SK-MEL-5 (cell line): ENCODE data around the gene OR52E4. TPM values are rescaled to one million over a fixed set of nuclear protein-coding genes. Genes with fewer than 3 reads are reported as not detected.

Experiments used
- DNase-seq: peaks from one replicate; pipeline ENCODE4 v3.0.0-alpha.2; 2016; ENCODE audit warnings: low read depth, low spot score
- in situ Hi-C: cut with HindIII; loops from 2 replicates; pipeline ENCODE4 v1.10.0; 2016; ENCODE audit warnings: low sequenced_read_pairs, high pct_unique_total_duplicates, low pct_unique_long_range_greater_than_20kb
- total RNA-seq: library from RNA; depleted of rRNA; stranded (reverse); fragments of >200 nt; shearing (Covaris generic); gene quantifications from 2 replicates; pipeline ENCODE4 v1.2.3, GENCODE V29; 2014; rRNA removed

The OR52E4 gene
- total RNA-seq, 1 experiment from 2014 or later: not detected

DNA sequence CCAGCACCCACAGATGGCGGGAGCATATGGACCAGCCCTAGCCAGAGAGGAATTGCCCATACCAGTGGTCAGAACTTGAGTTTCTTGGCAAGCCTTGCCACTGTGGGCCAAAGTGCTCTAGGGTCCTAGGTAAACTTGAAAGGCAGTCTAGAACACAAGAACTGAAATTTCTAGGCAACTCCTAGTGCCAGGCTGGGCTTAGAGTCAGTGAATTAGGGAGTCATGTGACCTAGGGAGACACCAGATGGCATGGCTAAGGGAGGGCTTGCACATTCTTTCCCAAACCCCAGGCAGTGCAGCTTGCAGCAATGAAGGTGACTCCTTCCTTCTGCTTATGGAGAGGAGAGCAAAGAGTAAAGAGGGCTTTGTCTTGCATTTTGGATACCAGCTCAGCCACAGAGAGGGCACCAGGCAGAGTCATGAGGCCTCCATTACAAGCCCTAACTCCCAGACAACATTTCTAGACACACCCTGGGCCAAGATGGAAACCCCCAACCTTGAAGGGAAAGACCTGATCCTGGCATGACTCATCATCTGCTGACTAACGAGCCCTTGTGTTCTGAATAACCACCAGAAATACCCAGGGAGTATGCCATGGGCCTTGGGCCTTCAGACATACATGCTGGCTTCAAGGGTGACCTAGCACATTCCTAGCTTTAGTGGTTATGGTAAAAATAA, 42.5 kb downstream of the OR52E4 start:
- DNase-seq: peak; percentile 15
- in situ Hi-C loops: no loop called here

GRCh38 chr11:5923427-5923776, 43.0 kb downstream of the OR52E4 start:
- no peak for DNase-seq
- in situ Hi-C loops: no loop called here

- in situ Hi-C loops: no loop called here
- no peak for DNase-seq
These were observed 43.4 kb downstream of the OR52E4 start for GRCh38 chr11:5923794-5924193.

- DNase-seq: no peak
- in situ Hi-C loops: no loop called here
These were observed 47.8 kb downstream of the OR52E4 start for GRCh38 chr11:5928271-5928670.

DNA sequence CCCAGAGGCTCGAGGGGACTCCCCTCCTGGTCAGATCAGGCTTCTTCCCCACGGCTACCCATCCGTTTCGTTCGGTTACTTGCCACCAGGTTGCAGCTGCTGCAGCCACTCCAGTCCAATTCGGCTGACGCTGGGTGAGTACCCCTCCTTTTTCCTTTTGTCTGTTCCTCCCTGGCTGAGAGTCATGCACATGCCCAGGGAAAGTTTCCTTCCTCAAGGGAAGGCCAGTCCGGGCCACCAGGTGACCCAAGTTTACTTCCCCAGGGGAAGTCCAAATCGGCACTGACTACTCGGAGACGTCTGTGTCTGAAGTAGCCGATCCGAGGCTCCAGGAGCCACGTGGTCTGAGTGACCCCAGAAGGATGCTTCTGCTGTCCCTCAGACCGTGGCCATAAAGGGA, 48.4 kb downstream of the OR52E4 start:
- in situ Hi-C loops: no loop called here
- no peak for DNase-seq

DNA sequence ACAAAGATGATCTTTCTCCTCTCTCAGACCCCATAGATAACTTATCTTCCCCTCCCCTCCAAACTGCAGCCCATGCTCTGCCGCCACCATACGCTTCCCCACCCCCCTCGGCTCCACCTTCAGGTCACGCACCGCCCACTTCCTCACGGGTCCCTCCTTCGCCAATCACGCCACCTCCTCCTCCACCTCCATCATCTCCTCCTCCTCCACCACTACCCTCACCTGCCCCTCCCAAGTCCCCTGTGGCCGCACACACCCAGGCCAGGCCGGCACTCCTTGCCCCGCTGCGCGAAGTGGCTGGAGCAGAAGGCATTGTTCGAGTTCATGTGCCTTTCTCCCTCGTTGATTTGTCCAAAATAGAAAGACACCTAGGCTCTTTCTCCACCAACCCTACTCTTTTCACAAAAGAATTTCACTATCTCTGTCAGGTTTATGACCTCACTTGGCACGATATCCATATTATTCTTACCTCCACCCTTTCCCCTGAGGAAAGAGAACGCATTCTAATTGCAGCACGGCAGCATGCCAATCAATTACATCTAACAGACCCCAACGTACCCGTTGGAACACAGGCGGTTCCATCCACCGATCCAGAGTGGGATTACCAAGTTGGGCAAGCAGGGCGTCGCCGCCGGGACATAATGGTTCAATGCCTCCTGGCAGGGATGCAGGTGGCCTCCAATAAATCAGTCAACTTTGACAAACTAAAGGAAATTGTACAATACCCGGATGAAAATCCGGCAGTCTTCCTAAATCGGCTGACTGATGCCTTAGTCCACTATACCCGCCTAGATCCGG, 49.3 kb downstream of the OR52E4 start:
- in situ Hi-C loops: no loop called here
- no peak for DNase-seq

DNA sequence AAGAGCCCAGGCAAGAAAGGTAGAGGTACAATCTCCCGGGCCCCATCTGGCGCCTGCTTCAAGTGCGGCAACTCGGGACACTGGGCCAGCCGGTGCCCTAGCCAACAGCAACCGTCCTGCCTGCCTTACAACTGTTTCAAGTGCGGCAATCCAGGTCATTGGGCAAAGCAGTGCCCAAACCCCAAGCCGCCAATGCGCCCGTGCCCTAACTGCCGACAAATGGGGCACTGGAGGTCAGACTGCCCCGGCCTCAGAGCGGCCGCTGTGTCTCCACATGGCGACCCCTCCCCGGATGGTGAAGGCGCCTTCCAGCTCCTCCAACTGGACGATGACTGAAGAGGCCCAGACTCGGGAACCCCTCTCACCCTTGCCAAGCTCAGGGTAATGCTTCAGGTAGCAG, 50.2 kb downstream of the OR52E4 start:
- in situ Hi-C loops: no loop called here
- no peak for DNase-seq

- DNase-seq: no peak
- in situ Hi-C loops: no loop called here
These were observed 50.6 kb downstream of the OR52E4 start for GRCh38 chr11:5931061-5931460.

DNA sequence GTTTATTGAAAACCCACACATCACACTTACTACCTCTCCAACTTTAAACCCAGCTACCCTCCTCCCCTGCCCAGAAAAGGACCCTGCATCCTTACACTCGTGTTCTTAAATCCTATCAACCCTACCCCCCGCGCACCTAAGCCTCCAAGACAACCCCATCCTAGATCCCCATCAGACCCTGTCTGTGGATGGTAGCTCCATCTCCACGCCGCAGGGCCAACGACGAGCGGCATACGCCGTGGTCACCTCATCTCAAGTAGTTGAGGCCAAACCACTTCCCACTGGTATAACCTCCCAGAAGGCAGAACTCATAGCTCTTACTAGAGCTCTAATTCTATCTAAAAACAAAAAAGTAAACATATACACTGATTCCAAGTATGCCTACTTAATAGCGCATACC, 52.2 kb downstream of the OR52E4 start:
- in situ Hi-C loops: no loop called here
- DNase-seq: no peak

DNA sequence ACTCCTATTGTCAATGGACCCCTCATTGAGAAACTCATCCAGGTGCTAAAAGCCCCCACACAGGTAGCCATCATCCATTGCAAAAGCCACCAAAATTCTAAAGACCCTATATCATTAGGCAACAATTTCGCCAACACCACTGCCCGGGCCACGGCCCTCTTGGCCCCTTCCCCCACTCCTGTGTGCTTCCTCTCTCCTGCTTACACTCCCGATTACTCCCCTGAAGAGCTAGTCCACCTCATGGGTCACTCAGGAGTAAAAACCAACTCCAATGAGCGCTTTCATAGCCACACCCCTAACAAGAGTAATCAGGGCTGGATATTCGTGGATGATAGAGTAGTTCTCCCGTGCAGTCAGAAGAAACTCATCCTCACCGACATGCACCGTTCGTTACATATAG, 52.7 kb downstream of the OR52E4 start:
- in situ Hi-C loops: no loop called here
- no peak for DNase-seq

Other genes starting within 250 kb of the OR52E4 start
- 18.6 and 21.1 TPM in 2 replicates for gene TRIM5, start 195.6 kb upstream of the OR52E4 start, total RNA-seq
- gene TRIM22, start 190.8 kb upstream of the OR52E4 start, total RNA-seq: 3.9 TPM in 2 replicates
- not detected in 2 replicates for gene OR56B1, start 144.2 kb upstream of the OR52E4 start, total RNA-seq
- not detected in 2 replicates for gene OR52N4, start 126.4 kb upstream of the OR52E4 start, total RNA-seq
- not detected in 2 replicates for gene OR52N5, start 97.3 kb upstream of the OR52E4 start, total RNA-seq
- not detected in 2 replicates for gene OR52N1, start 89.4 kb upstream of the OR52E4 start, total RNA-seq
- not detected in 2 replicates for gene OR52N2, start 71.7 kb upstream of the OR52E4 start, total RNA-seq
- gene OR52E6, start 38.7 kb upstream of the OR52E4 start, total RNA-seq: not detected in 2 replicates
- gene OR52E8, start 22.9 kb upstream of the OR52E4 start, total RNA-seq: not detected in 2 replicates
- not detected in 2 replicates for gene OR52E5, start 12.6 kb downstream of the OR52E4 start, total RNA-seq
- gene OR56A3, start 61.6 kb downstream of the OR52E4 start, total RNA-seq: not detected in 2 replicates
- not detected in 2 replicates for gene OR56A5, start 87.9 kb downstream of the OR52E4 start, total RNA-seq
- gene OR52L1, start 106.4 kb downstream of the OR52E4 start, total RNA-seq: not detected in 2 replicates
- not detected in 2 replicates for gene OR56A4, start 126.3 kb downstream of the OR52E4 start, total RNA-seq
- not detected in 2 replicates for gene OR56A1, start 150.1 kb downstream of the OR52E4 start, total RNA-seq
- gene OR56B4, start 227.1 kb downstream of the OR52E4 start, total RNA-seq: not detected in 2 replicates